Activated CD4-positive, alpha-beta T cell treated with anti-CD3 and anti-CD28 coated beads for 4 hours (primary cell): Measurements from ENCODE around the gene GCSAML.
"Not testable (repeated sequence)": the region's sequence is repeated elsewhere in the genome, so short reads cannot be mapped to it uniquely, and the experiment has no call there.

Source experiments
- DNase-seq, 2 donors: peaks; one replicate each; pipeline ENCODE4 v3.0.0-alpha.2; 2020

GCSAML gene

DNA sequence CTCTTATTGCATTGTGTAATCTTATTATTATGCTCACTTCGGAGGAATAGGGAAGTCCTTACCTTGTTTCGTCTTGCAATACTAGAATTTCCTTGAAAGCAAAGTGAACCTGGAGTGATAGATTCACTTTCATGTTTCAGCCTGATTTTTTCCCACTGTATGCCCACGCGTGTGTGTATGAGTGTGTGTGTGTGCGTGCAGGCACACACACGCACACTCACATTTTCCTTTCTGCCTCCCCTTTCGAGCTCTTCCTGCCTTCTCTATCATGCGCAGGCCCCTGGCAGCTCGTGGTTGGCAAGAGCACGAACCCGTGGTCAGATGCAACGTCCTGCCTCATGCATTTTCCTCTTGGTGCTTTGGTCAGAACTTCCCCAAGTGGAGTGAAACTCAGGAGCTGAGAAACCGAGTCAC, at the start of gene GCSAML:
GCSAML (plus strand) TSS at position 366 of the 414 bp plus-strand sequence. CDS start 58 bp downstream, outside the sequence.
- DNase-seq = no peak

DNA sequence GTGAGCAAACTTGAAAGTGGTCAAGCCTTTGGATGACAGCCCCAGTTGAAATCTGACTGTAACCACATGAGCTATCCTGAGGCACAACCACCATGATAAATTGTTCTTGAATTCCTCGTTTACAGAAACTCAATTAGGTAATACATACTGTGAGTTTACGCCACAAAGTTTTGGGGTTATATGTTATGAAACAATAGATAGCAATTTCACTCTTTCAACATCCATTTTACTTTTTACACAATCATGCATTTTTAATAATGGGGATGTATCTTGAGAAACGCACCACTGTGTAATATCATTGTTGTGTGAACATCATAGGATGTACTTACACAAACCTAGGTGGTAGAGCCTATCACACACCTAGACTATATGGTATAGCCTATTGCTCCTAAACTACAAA, 48.1 kb upstream of the GCSAML start:
- DNase-seq = no peak

DNA sequence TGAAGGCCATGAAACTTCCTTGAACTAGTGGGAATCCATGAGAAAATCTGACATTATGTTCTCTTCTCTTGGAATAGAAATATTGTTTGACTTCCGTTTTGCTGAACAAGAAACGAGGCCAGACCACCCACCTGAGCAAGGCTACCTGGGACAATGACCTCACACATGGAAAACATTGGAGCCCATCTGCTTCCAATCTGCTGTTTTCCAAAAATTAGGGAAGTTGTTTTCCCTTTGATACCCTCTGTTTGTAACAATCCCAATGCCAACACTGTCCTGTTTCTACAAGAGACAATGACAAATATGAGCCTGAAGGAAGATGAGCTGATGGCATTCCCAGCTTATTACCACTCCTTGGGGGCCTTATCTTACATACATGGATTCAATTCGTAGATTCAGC, 42.1 kb upstream of the GCSAML start:
- no peak for DNase-seq

- no peak for DNase-seq
Observed at GRCh38 chr1:247517795-247518612, 30.9 kb upstream of the GCSAML start.

DNA sequence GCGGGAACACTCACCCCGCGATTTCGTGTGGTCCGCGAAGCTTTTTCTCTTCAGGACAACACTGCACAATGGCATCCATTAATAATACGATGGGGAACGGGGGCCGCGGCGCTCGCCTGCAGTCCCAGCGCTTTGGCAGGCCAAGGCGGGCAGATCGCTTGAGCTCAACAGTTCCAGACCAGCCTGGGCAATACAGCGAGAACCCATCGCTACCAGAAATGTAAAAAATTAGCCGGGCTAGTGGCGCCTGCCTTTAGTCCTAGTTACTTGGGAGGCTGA, 30.4 kb upstream of the GCSAML start:
- DNase-seq = no peak

DNA sequence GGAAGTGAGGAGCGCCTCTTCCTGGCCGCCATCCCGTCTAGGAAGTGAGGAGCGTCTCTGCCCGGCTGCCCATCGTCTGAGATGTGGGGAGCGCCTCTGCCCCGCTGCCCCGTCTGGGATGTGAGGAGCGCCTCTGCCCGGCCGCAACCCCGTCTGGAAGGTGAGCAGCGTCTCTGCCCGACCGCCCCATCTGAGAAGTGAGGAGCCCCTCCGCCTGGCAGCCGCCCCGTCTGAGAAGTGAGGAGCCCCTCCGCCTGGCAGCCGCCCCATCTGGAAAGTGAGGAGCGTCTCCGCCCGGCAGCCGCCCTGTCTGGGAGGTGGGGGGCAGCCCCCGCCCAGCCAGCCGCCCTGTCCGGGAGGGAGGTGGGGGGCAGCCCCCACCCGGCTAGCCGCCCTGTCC, 27.0 kb upstream of the GCSAML start:
- not testable (repeated sequence) for DNase-seq

DNA sequence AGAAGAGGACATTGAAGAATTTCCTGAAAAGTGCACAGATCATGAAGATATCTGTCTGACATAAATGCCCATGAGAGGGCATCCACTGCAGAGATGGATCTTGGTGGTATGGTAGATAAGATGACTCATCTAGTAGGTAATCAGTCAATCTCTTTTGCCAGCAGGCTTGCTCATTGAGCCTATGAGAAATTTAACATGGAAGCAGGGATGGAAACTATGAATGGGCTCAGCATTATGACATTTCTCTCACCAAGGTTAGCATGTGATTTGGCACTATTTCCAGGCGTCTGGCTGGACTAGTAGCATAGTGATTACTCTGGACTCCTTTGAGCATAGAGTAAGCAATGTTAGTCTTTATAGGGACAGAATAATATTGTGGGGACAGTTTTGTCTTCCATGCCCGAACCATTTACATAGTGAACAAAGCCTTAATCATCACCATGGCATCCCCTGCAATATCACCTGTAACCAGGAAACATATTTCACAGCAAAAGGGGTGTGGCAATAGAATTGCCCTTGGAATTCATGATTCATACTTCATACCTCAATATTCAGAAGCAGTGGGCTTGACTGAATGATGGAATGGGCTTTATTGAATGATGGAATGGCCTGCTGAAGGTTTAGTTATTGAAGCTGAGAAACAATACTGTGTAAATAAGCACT, 20.0 kb upstream of the GCSAML start:
- no peak for DNase-seq

GRCh38 chr1:247529771-247530355, 19.1 kb upstream of the GCSAML start:
- no peak for DNase-seq

- DNase-seq = no peak
Observed at GRCh38 chr1:247530785-247531184, 18.1 kb upstream of the GCSAML start.

DNA sequence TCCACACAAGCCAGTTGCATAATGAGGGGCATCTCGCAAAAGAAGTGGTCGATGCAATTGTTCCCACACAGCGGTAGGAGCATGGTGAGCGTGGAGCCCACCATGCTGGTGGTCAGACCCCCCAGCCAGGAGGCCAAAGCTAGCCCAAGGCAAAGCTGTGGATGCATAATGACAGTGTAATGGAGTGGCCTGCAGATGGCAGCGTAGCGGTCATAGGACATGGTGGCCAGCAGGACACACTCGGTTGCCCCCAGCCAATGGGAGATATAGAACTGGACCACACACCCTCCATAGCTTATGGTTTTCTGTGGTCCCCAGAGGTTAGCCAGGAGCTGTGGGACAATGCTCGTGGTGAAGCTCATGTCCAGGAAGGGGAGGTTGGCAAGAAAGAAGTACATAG, 17.0 kb upstream of the GCSAML start:
- DNase-seq = no peak

- no peak for DNase-seq
Observed at GRCh38 chr1:247535402-247535801, 13.5 kb upstream of the GCSAML start.

- no peak for DNase-seq
Observed at GRCh38 chr1:247536340-247536739, 12.6 kb upstream of the GCSAML start, which contains the start of gene OR2C3. OR2C3 (minus strand) TSS chr1:247536440; CDS start chr1:247532511, 3,929 bp downstream.

- no peak for DNase-seq
Observed at GRCh38 chr1:247538561-247538960, 10.4 kb upstream of the GCSAML start.

DNA sequence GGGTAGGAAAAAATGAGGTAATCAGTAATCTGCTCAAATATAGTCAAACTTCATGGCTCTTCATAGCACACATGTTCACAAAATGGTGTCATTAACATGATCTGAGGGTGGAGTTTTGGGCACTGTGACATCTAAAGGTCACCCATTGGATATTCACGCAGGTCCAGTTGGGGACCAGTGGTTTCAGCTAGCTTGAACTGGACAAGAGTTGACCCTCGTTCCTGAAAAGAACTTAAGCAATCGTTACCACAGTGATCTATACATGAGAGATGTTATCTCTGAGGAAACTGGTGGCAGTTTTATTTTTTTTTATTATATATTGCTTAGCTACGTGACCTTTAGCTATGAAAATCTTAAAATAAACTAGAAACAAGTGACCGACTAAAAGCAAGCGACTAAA, 9.7 kb upstream of the GCSAML start:
- DNase-seq = no peak

DNA sequence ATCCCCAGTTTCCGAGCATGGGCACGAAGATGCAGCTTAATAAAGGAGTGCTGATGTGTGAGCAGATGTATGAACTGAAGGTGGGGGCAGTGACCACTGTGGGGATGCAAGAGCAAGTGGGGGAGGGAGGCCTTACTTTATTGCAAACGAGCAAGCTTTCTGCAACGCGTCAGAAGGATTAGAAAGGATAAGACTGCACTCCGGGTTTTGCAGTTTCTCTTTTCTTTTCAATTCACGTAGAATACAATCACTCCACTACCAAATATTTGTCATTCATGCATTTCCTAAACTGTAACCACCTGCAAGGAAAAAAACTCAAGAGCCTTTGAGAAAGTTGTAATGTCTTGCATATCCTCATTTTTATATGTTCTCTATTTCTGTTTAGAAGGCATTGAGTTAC, 8.4 kb upstream of the GCSAML start:
- no peak for DNase-seq

DNA sequence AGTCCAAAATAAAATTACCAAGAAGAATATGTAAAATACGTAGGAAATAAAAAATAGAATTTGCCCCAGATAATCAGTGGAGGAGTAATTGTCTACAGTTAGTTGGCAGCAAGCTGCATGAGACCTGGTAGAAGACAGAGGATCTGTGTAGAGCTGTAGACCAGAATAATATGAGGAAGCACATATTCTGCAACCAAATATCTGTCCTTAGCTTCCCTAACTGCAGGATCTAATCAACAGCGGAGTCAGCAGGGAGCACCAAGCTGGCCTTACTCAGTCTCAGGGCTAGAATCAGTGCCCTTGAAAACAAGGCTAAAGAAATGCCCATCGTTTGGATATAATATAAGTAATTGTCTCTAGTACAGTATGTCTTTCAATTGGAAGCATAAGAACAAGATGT, 6.1 kb upstream of the GCSAML start:
- DNase-seq = no peak

DNA sequence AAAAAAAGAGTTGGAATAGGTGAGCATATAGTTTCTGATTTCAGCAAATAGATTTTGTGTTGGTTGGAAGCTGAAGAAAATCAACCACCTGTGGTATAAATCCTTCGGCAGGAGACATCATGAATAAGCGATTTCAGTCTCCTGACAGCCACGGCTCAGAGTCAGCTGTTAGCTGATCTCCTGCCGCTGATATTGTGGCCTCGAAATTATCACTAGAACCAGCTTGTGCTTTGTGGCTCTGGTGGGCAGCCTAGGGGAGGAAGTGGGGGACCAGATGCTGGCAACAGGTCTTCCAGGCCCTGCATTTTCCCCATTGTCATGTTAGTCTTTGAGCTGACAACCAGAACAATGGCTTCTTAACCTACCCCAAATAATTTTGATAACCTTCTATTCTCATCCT, 842 bp upstream of the GCSAML start:
- no peak for DNase-seq

- no peak for DNase-seq
Observed at GRCh38 chr1:247551721-247552120, 2.8 kb downstream of the GCSAML start.

GRCh38 chr1:247552231-247552630, 3.3 kb downstream of the GCSAML start:
- DNase-seq = no peak

DNA sequence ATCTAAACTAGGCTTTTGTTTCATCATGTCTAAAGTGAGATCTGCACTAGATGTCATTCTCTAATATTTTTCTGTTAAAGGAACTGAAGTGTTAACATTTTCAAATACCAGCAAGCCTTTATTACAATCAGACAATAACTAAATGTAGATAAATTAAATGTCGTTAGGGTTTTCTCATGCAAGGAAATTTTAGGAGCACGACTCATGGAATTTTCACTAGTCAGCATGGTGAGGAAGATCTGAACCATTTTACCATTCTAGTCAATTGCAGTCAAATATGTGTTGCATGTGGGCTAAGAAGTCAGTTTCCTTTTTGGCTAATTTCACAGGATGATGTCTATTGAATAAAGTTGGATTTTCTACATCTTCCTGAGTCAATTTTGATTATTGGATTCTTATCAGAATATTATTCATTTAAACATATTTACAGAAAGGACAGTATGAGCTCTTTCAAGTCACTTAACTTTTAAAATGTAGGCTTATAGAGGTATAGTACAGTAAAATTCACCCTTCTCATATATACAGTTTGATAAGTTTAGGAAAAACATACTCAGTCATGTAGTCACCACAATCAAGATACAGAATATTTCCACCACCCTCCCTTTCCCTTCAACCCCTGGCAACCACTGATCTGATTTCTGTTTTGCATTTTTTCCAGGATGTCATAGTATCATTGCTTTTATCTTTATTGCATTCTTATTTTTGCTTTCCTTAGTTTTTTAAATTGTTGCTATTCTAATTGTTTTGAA, 9.2 kb downstream of the GCSAML start:
- DNase-seq = no peak

GRCh38 chr1:247561711-247562110, 12.8 kb downstream of the GCSAML start:
- DNase-seq = no peak

DNA sequence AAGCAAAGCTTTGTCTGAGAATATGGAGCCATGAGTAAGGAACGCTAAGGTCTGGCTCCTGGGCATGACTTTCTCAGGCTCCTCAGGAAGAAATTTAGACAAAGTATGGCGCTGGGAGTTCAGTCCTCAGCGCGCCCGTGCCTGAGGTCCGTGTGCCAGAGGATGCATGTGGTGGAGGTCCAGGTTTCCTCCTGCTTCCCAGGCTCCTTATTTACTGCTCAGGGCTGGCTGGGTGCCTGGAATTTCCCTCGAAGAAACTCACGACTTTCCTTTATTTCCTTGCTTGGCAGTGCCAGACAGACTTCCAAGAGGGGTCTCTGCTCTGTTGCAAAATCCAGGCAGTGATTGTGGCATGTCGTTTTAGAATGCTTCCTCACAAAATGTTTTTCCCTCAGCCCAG, 13.3 kb downstream of the GCSAML start:
- no peak for DNase-seq

DNA sequence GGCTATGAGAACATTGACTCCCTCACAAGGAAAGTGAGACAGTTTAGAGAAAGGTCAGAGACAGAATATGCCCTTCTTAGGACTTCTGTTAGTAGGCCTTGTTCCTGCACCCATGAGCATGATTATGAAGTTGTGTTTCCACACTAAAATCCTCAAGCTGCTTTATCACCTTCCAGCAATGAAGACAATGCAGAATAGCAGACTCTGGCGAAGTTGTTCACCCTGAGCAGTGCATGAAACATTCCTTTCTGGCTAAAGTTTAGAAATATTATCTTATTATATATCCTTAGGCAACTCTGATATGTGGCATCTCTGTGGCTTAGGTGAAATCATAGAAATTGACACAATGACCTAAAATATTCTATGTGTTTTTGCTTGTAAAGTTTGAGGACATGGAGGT, 25.3 kb downstream of the GCSAML start:
- no peak for DNase-seq

GRCh38 chr1:247574664-247575063, 25.7 kb downstream of the GCSAML start:
- no peak for DNase-seq
